ENCODE results near the gene KDM4F. TPM values are rescaled to one million over a fixed set of nuclear protein-coding genes. Genes with fewer than 3 reads are reported as not detected.
"Not testable (repeated sequence)": the region's sequence is repeated elsewhere in the genome, so short reads cannot be mapped to it uniquely, and the experiment has no call there.

KDM4F gene
- total RNA-seq, 1 donor from 2014 or later: not detected

DNA sequence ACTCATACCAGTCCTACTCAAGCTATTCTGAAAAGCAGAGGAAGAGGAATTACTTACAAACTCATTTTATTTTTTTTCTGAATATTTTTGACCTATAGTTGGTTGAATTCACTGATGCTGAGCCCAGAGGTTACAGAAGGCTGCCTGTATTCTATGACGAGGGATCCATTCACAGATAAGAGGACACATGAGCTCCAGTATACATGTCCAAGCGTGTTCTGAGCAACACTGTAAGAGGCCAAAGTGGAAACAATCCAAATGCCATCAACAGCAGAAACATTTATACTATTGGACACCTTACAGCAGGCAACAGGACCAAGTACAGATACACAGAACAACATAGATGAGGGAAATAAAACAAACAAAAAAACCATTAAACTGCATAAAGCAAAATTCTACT lies 13.9 kb upstream of the KDM4F start:
- no peak for DNase-seq (ENCODE audit: extremely low spot score in 2 of 2)

GRCh38 chr11:95037356-95038035 lies 11.7 kb upstream of the KDM4F start:
- H3K27ac ChIP-seq; H3K36me3 ChIP-seq; H3K9me3 ChIP-seq; intact Hi-C loops (cut with DNase I); H3K27me3 ChIP-seq; DNase-seq (ENCODE audit: extremely low spot score in 2 of 2); H3K4me1 ChIP-seq: not testable (repeated sequence)
- H3K4me3 ChIP-seq: peak overlapping the region; percentile 36 to 38

More for the DNA sequence above, 13.9 kb upstream of the KDM4F start:
- Histone ChIP-seq H3K9me3 (no peaks in the 10 kb centered on the region), H3K36me3 (no peaks in the 10 kb centered on the region), H3K27me3 (no peaks in the 10 kb centered on the region), H3K27ac (no peak overlapping the region), H3K4me3 (no peak overlapping the region), H3K4me1 (no peaks in the 10 kb centered on the region)
- intact Hi-C loops (cut with DNase I): no loop called here
- TF ChIP-seq POLR2A (IDR thresholded peaks at IDR 0.05) (no peak), POLR2AphosphoS5 (IDR thresholded peaks at IDR 0.05; ENCODE audit: insufficient read depth in 1 of 2, low read depth in 1 of 2) (no peak), CTCF (IDR thresholded peaks at IDR 0.05) (no peak)

DNA sequence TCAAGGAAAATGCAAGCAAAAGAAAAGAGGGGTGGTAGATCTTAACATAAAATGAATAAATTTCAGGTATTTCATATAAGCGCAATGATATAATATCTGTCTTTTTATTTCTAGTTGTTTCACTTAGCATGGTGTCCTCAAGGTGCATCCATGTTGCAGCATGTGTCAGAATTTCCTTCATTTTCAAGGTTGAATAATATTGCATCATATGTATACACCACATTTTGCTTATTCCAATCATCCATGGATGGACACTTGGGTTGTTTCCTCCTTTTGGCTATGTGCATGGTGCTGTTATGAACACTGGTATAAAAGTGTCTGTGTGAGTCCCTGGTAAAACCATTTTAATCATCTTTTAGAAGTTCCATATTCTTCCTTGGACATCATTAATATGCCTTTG lies 7.0 kb upstream of the KDM4F start:
- TF ChIP-seq POLR2A (IDR thresholded peaks at IDR 0.05): no peak
- no peak for TF ChIP-seq POLR2AphosphoS5 (IDR thresholded peaks at IDR 0.05; ENCODE audit: insufficient read depth in 1 of 2, low read depth in 1 of 2)
- TF ChIP-seq CTCF (IDR thresholded peaks at IDR 0.05): no peak
- Histone ChIP-seq H3K27ac (no peak overlapping the region), H3K4me1 (no peaks in the 10 kb centered on the region), H3K9me3 (no peaks in the 10 kb centered on the region), H3K27me3 (no peaks in the 10 kb centered on the region), H3K4me3 (no peak overlapping the region), H3K36me3 (no peaks in the 10 kb centered on the region)
- intact Hi-C loops (cut with DNase I): no loop called here
- no peak for DNase-seq (ENCODE audit: extremely low spot score in 2 of 2)

DNA sequence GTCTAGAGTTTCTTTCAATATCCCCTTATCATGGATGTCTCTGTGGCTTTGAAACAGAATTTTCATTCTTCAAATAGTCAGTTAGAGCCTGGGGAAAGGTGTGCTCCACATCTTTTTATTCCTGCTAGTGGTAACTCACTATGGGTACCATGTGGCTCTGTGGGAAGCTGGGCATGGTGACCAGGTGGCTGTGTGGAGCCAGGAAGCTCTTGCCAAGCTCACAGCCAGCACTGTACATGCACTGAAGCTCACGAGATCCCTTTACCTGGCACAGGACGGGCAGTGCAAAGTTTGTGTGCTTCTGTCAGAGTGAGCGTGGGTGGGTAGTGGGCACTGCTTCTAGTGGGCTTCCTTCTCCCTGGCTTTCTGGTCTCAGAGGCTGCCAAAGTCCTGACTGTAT lies 6.3 kb upstream of the KDM4F start:
- intact Hi-C loops (cut with DNase I): no loop called here
- no peaks in the 10 kb centered on the region for H3K9me3 ChIP-seq
- TF ChIP-seq POLR2AphosphoS5 (IDR thresholded peaks at IDR 0.05; ENCODE audit: insufficient read depth in 1 of 2, low read depth in 1 of 2): no peak
- TF ChIP-seq CTCF (IDR thresholded peaks at IDR 0.05): no peak
- TF ChIP-seq POLR2A (IDR thresholded peaks at IDR 0.05): no peak
- no peak overlapping the region for H3K4me3 ChIP-seq
- H3K36me3 ChIP-seq: no peaks in the 10 kb centered on the region
- H3K27me3 ChIP-seq: no peaks in the 10 kb centered on the region
- H3K4me1 ChIP-seq: no peaks in the 10 kb centered on the region
- no peak overlapping the region for H3K27ac ChIP-seq
- no peak for DNase-seq (ENCODE audit: extremely low spot score in 2 of 2)

DNA sequence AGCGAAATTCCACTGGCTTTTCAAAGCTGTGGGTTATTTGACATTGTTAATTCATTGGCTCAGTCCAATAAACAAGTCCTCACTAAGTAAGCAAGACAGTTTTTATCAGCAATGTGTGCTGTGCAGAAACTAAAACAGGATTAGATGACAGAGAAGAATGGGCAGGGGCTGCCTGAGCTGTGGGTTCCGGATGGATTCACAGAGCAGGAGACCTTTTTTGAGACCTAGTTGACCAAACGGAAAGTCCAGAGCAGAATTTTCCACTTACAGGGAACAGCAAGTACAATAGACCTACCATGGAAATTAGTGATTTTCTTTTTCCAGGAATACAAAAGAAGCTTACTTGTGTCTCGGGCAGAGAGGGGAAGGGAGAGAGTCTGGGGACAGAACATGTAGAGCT lies 5.2 kb upstream of the KDM4F start:
- intact Hi-C loops (cut with DNase I): no loop called here

More for the DNA sequence above, 5.2 kb upstream of the KDM4F start:
- no peak overlapping the region for H3K27ac ChIP-seq
- no peak for DNase-seq (ENCODE audit: extremely low spot score in 2 of 2)
- no peaks in the 10 kb centered on the region for H3K36me3 ChIP-seq
- H3K27me3 ChIP-seq: no peaks in the 10 kb centered on the region
- H3K4me3 ChIP-seq: no peak overlapping the region
- TF ChIP-seq POLR2AphosphoS5 (IDR thresholded peaks at IDR 0.05; ENCODE audit: insufficient read depth in 1 of 2, low read depth in 1 of 2) (no peak), POLR2A (IDR thresholded peaks at IDR 0.05) (no peak), CTCF (IDR thresholded peaks at IDR 0.05) (no peak)
- H3K4me1 ChIP-seq: no peaks in the 10 kb centered on the region
- H3K9me3 ChIP-seq: no peaks in the 10 kb centered on the region
